T-cell (primary cell): Measurements from ENCODE around the gene MLXIP. TPM values are rescaled to one million over a fixed set of nuclear protein-coding genes. Genes with fewer than 3 reads are reported as not detected.

Experiments used
- ATAC-seq, 4 experiments: fragments of 200-7000 bp in 3 of 4; fragments of 150-1000 bp in 1 of 4; cut with Tn5 transposase; replicated peaks in 1 of 4; 1 replicate in 3 of 4; 2 replicates in 1 of 4; pipeline ENCODE4 v1.10.0; 2021; ENCODE audit warnings: moderate library complexity in 3 of 4, mild to moderate bottlenecking in 2 of 4, moderate number of reproducible peaks in 1 of 4
- CTCF ChIA-PET, 2 donors: fragments of 300-600 bp; sonication (Branson Sonifier 250); formaldehyde crosslinking; loops; one replicate each; lab custom pipeline; 2022; ENCODE audit warnings: antibody characterized with exemption in 2 of 2; lab: Charles Lee
- POLR2A ChIA-PET, 2 donors: fragments of 300-600 bp; sonication (Branson Sonifier 250); formaldehyde crosslinking; loops; one replicate each; lab custom pipeline; 2022; ENCODE audit warnings: antibody characterized with exemption in 2 of 2; lab: Charles Lee
- DNase-seq, 35 experiments: peaks; one replicate each; pipeline versions ENCODE4 v3.0.0 to v3.0.0-alpha.2; 2013 to 2023
- H3K27ac ChIP-seq: one replicate; pipeline ENCODE4 v1.5.1; 2013; ENCODE audit warnings: low read length
- H3K27me3 ChIP-seq, 2 experiments: replicated peaks in 1 of 2; 1 replicate in 1 of 2; 2 replicates in 1 of 2; pipeline versions ENCODE4 v1.6.1 to v1.7.0; 2013; ENCODE audit warnings: low read length in 1 of 2, mixed read lengths in 1 of 2; ENCODE audit not compliant: control insufficient read depth in 2 of 2, insufficient read depth in 2 of 2; ENCODE audit errors: extremely low read depth in 1 of 2
- H3K36me3 ChIP-seq, 2 donors: 1 replicate in 1 of 2; 2 replicates in 1 of 2; pipeline versions ENCODE4 v1.6.1 to v1.7.0; 2013; ENCODE audit warnings: low read length in 1 of 2; ENCODE audit not compliant: control insufficient read depth in 2 of 2, insufficient read depth in 1 of 2; ENCODE audit errors: extremely low read depth in 1 of 2
- H3K4me1 ChIP-seq, 2 experiments: 1 replicate in 1 of 2; 2 replicates in 1 of 2; pipeline versions ENCODE4 v1.6.1 to v1.7.0; 2013; ENCODE audit warnings: low read length in 2 of 2, mixed read lengths in 1 of 2; ENCODE audit not compliant: insufficient read depth in 2 of 2, control insufficient read depth in 1 of 2; ENCODE audit errors: extremely low read depth in 1 of 2
- H3K4me3 ChIP-seq, 2 donors: 1 replicate in 1 of 2; 2 replicates in 1 of 2; pipeline versions ENCODE4 v1.5.1 to v1.7.0; 2013; ENCODE audit warnings: mild to moderate bottlenecking in 2 of 2, low read length in 1 of 2, moderate library complexity in 1 of 2; ENCODE audit not compliant: control insufficient read depth in 1 of 2; ENCODE audit errors: extremely low read depth in 1 of 2
- H3K9me3 ChIP-seq: 2 replicates; pipeline ENCODE4 v1.7.0; 2013
- H3K27ac Mint-ChIP-seq, 2 donors: one replicate each; pipeline ENCODE4 v1.8.0; 2020 to 2021; ENCODE audit warnings: mild to moderate bottlenecking in 2 of 2, mixed read lengths in 2 of 2
- H3K27me3 Mint-ChIP-seq, 2 donors: one replicate each; pipeline ENCODE4 v1.8.0; 2021 to 2022; ENCODE audit warnings: mixed read lengths in 2 of 2
- H3K36me3 Mint-ChIP-seq: one replicate; pipeline ENCODE4 v1.8.0; 2021; ENCODE audit warnings: mixed read lengths
- H3K4me1 Mint-ChIP-seq, 3 donors: one replicate each; pipeline ENCODE4 v1.8.0; 2020 to 2022; ENCODE audit warnings: mixed read lengths in 3 of 3, mild to moderate bottlenecking in 1 of 3
- H3K4me3 Mint-ChIP-seq, 3 donors: one replicate each; pipeline ENCODE4 v1.8.0; 2020 to 2022; ENCODE audit warnings: mild to moderate bottlenecking in 3 of 3, mixed read lengths in 3 of 3, moderate library complexity in 3 of 3
- H3K9me3 Mint-ChIP-seq, 3 donors: one replicate each; pipeline ENCODE4 v1.8.0; 2020 to 2022; ENCODE audit warnings: mixed read lengths in 3 of 3
- WGBS: methylation state at CpG from one replicate; pipeline ENCODE4 v1.1.5; 2013; ENCODE audit warnings: missing lambda C conversion rate; ENCODE audit not compliant: insufficient coverage; 5-methylcytosine and 5-hydroxymethylcytosine counted together
- total RNA-seq, 35 experiments: library from RNA in 6 of 35; stranded (reverse) in 6 of 35; fragments of 120-200 nt in 1 of 35; gene quantifications; one replicate each; pipeline versions ENCODE4 v1.2.1 to v1.2.4 and lab custom pipeline; 2013 to 2026

The MLXIP gene
- total RNA-seq, 5 donors from 2014 or later (not counting 1 experiment from before 2014, with no cell fraction given) = 87.9 to 113 (median 98.3) TPM

DNA sequence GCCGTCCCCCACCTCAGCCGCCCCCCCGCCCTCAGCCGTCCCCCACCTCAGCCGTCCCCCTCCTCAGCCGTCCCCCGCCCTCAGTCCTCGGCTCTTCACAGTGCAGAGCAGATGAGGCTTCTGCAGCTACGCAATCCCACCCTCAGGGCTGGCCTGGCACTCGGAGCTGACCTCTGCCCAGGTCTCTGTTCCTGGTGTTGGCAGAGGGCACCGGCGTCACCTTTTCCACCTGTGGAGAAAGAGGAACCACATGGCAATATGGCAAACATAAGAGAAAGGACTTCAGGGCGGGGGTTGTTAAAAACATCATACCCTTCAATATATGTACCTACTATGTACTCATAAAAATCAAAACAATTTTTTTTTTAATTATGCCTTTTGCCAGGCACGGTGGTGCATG is 45.8 kb downstream of the MLXIP start:
- Histone ChIP-seq H3K9me3 (no peaks in the 10 kb centered on the region), H3K27me3 (no peaks in the 10 kb centered on the region), H3K4me3 (no peak overlapping the region), H3K4me1 (peaks cover 5 to 45% of the 10 kb centered on the region in 2 experiments), H3K36me3 (peaks cover 3 to 23% of the 10 kb centered on the region in 2 donors), H3K27ac (no peak overlapping the region)
- Mint-ChIP-seq H3K27me3 (no peaks in the 10 kb centered on the region), H3K4me1 (peaks cover 43 to 45% (median 44%) of the 10 kb centered on the region in 3 donors), H3K27ac (no peak overlapping the region), H3K36me3 (peaks cover 12% of the 10 kb centered on the region), H3K4me3 (no peak overlapping the region), H3K9me3 (no peaks in the 10 kb centered on the region)
- WGBS = 100% methylated on average over 2 of the region's 14 CpGs
- no peak for ATAC-seq
- ChIA-PET POLR2A (no interaction called here), CTCF (interaction anchor here (0.9 to 3.3 kb wide), 3 partner anchors 70 kb away, joined by 3 to 23 read pairs (median 3); no protein-coding TSS in a partner anchor)
- DNase-seq = no peak

DNA sequence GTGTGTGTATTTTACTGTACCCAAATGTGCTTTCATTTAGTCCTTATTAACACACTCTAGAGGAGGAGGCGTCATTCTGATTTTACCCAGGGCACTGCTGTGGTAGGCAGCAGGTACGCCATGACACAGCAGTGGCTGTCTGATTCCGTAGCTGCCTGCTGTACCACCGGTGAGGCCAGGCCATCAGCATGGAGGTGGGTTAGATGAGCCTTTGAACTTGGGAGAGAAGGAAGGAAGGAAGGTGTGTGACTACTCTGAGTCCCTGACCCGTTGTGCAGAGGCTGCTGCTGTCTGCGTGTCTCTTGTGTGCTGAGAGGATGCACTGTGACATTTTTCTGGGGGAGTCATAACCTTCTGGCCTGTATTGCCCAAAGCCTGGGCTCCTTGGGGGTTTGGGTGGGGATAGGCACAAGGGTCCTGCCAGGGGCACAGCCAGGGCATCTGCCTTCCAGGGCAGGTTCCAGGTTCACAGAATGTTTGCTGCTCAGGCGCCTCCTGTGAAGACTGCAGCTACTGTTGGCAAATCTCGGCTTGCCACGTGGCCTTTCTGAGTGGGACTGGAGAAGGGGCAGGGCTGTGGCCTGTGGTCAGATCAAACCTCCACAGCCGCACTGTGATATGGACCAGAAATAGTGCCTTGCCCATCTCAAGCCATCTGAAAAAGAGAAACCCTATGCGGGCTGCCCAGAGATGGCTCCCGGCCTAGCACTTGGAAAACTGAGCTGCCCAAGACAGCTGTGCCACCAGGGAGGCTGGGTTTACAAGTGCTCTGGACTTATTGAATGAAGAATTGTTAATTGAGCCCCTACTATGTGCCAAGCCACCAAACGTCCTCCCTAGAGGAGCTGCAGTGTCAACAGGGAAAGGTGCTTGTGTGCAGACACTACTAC is 47.1 kb downstream of the MLXIP start:
- Histone ChIP-seq H3K27ac (no peak overlapping the region), H3K4me1 (peaks cover 5 to 42% of the 10 kb centered on the region in 2 experiments), H3K4me3 (no peak overlapping the region), H3K36me3 (peaks cover 7 to 36% of the 10 kb centered on the region in 2 donors), H3K9me3 (no peaks in the 10 kb centered on the region), H3K27me3 (no peaks in the 10 kb centered on the region)
- Mint-ChIP-seq H3K9me3 (no peaks in the 10 kb centered on the region), H3K4me1 (peaks cover 37% of the 10 kb centered on the region in 3 donors), H3K36me3 (peaks cover 22% of the 10 kb centered on the region), H3K27me3 (no peaks in the 10 kb centered on the region), H3K27ac (no peak overlapping the region), H3K4me3 (peak overlapping the region in 1 of 3 donors; percentile 13)
- WGBS = 71% methylated on average over 11 of the region's 13 CpGs
- DNase-seq = no peak
- no peak for ATAC-seq
- POLR2A ChIA-PET = interaction anchor here in 1 of 2 donors (0.5 to 0.6 kb wide), 2 partner anchors 103 to 646 kb away, joined by 3 to 12 read pairs; no protein-coding TSS in a partner anchor
- CTCF ChIA-PET = interaction anchor here (0.6 to 1.1 kb wide), 3 partner anchors 71 kb away, joined by 3 to 4 read pairs (median 3); no protein-coding TSS in a partner anchor

DNA sequence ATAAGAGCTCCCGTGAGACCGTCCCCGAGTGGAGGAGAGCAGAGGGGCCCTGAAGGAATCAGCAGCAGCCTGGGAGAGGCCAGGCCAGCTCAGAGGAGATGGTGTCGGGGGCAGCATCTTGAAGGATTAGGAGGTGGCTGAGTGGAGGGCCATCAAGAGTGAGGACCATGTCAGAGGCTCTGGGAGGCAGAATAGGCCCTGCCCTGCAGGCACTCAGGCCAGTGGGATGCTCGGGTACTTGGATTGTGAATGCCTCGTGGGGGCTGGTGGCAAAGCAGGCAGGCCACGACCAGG is 47.7 kb downstream of the MLXIP start:
- ChIA-PET CTCF (interaction anchor here in 1 of 2 donors (0.6 kb wide), 1 partner anchor 72 kb away, joined by 4 read pairs; no protein-coding TSS in a partner anchor), POLR2A (interaction anchor here in 1 of 2 donors (0.5 to 0.6 kb wide), 2 partner anchors 104 to 646 kb away, joined by 3 to 12 read pairs; no protein-coding TSS in a partner anchor)
- Histone ChIP-seq H3K4me3 (no peak overlapping the region), H3K36me3 (peaks cover 7 to 42% of the 10 kb centered on the region in 2 donors), H3K27ac (no peak overlapping the region), H3K9me3 (no peaks in the 10 kb centered on the region), H3K4me1 (peaks cover 5 to 42% of the 10 kb centered on the region in 2 experiments), H3K27me3 (no peaks in the 10 kb centered on the region)
- Mint-ChIP-seq H3K4me3 (no peak overlapping the region), H3K9me3 (no peaks in the 10 kb centered on the region), H3K27ac (no peak overlapping the region), H3K4me1 (peaks cover 36 to 37% (median 36%) of the 10 kb centered on the region in 3 donors), H3K27me3 (no peaks in the 10 kb centered on the region), H3K36me3 (peaks cover 27% of the 10 kb centered on the region)
- DNase-seq (no peak), ATAC-seq (no peak)
- WGBS = 85% methylated on average over 7 of the region's 7 CpGs

DNA sequence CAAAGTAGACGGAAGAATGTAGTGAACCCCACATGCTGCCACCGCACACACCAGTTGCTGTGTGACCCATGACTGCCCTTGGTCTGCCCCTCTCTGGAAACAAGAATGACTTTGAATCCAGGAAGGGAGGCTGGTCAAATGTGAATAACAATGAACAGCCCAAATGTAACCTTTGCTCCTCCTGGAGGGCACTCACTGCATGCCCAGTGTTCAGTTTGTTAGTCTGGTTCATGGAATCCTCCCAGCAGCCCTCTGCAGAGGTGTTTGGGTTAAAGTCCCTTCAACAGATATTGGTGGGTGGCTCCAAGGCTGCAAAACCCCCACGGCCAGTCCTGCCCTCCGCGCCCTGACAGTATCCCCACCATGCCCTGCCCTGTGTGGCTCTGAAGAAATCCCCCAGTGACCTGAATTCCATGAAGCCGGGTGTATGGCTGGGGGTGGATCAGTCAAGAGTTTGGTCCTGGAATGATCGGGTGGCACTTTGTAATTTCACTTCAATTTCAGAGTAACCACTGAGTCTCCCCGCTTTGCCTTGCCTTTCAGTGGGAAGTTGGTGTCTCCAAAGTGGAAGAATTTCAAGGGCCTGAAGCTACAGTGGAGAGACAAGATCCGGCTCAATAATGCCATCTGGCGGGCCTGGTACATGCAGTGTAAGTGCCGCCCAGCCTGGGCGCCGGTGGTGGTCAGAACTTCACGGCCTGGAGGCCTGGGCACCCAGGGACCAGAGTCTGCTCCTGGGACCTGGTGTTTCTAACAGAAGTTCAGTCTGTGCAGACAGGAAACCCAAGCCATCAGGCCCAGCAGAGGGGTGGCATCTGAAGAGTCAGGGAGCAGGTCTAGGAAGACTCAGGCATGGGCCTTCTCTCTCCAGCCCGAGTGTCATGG is 48.4 kb downstream of the MLXIP start:
- CTCF ChIA-PET = no interaction called here
- ATAC-seq (no peak), DNase-seq (no peak)
- H3K36me3 ChIP-seq = peaks cover 7 to 42% of the 10 kb centered on the region in 2 donors
- H3K4me1 ChIP-seq = peaks cover 5 to 35% of the 10 kb centered on the region in 2 experiments
- no peaks in the 10 kb centered on the region for H3K9me3 ChIP-seq
- Mint-ChIP-seq H3K4me3 (no peak overlapping the region), H3K27ac (no peak overlapping the region), H3K4me1 (peaks cover 29 to 31% (median 30%) of the 10 kb centered on the region in 3 donors), H3K9me3 (no peaks in the 10 kb centered on the region), H3K36me3 (peaks cover 27% of the 10 kb centered on the region), H3K27me3 (no peaks in the 10 kb centered on the region)
- POLR2A ChIA-PET = no interaction called here
- 97% methylated on average over 13 of the region's 15 CpGs for WGBS
- H3K27ac ChIP-seq = no peak overlapping the region
- H3K4me3 ChIP-seq = no peak overlapping the region
- no peaks in the 10 kb centered on the region for H3K27me3 ChIP-seq

DNA sequence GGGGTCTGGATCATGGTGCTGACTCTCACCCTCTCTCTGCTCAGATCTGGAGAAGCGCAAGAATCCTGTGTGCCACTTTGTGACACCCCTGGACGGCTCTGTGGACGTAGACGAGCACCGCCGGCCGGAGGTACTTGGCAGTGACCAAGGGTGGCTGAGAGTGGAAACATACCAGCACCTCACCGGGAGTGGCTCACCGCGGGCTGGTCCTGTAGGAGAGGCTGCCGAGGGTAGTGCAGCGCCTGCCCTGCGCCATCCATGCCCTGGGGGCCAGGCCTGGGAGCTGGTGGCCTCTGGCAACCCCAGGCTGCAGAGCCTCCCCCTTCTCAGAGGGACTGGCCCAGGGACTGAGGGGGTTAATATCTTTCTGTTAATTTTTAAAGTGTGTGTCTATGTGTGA is 49.3 kb downstream of the MLXIP start:
- WGBS = 97% methylated on average over 12 of the region's 13 CpGs
- no peaks in the 10 kb centered on the region for H3K9me3 Mint-ChIP-seq
- Histone ChIP-seq H3K27ac (no peak overlapping the region), H3K27me3 (no peaks in the 10 kb centered on the region), H3K4me1 (peaks cover 5 to 28% of the 10 kb centered on the region in 2 experiments), H3K36me3 (peaks cover 8 to 50% of the 10 kb centered on the region in 2 donors), H3K9me3 (no peaks in the 10 kb centered on the region), H3K4me3 (no peak overlapping the region)
- H3K27me3 Mint-ChIP-seq = no peaks in the 10 kb centered on the region
- H3K27ac Mint-ChIP-seq = no peak overlapping the region
- peaks cover 23 to 27% (median 25%) of the 10 kb centered on the region in 3 donors for H3K4me1 Mint-ChIP-seq
- no peak overlapping the region for H3K4me3 Mint-ChIP-seq
- ChIA-PET CTCF (no interaction called here), POLR2A (no interaction called here)
- no peak for DNase-seq
- H3K36me3 Mint-ChIP-seq = peaks cover 34% of the 10 kb centered on the region
- no peak for ATAC-seq

DNA sequence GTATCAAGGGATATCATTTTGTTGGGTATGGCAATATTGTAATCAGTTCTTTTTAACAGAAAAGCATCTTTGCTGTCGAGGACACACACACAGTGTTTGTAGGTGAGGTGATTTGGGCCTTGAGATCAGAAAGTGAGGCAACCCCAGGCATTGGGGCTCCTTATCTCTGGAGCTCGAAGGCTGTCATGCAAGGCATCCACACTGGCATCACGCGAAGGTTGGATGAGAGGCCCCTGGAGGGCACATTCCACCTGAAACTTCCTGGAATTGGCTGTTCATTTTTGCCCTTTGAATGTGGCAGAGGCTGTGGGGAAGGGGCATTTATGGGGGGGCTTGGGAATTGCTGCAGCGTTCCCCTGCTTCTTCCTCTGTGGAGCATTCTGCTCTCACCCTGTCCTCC is 49.9 kb downstream of the MLXIP start:
- 89% methylated on average over 4 of the region's 5 CpGs for WGBS
- Histone ChIP-seq H3K36me3 (peaks cover 12 to 57% of the 10 kb centered on the region in 2 donors), H3K9me3 (no peaks in the 10 kb centered on the region), H3K4me1 (peaks cover 3 to 22% of the 10 kb centered on the region in 2 experiments), H3K27ac (no peak overlapping the region), H3K27me3 (no peaks in the 10 kb centered on the region), H3K4me3 (no peak overlapping the region)
- Mint-ChIP-seq H3K36me3 (peaks cover 38% of the 10 kb centered on the region), H3K9me3 (no peaks in the 10 kb centered on the region), H3K27ac (no peak overlapping the region), H3K4me1 (peaks cover 17 to 20% (median 19%) of the 10 kb centered on the region in 3 donors), H3K27me3 (no peaks in the 10 kb centered on the region), H3K4me3 (no peak overlapping the region)
- DNase-seq (no peak), ATAC-seq (no peak)
- ChIA-PET POLR2A (no interaction called here), CTCF (no interaction called here)
